H1 (cell line): Measurements from ENCODE around the gene WDR35. TPM values are rescaled to one million over a fixed set of nuclear protein-coding genes. Genes with fewer than 3 reads are reported as not detected.

ENCODE experiments used
- CTCF ChIA-PET: fragments of 300-600 bp; sonication (Branson Sonifier 250); formaldehyde crosslinking; loops from one replicate; lab custom pipeline; 2021; ENCODE audit not compliant: partially characterized antibody; lab: Charles Lee
- POLR2A ChIA-PET: fragments of 300-600 bp; sonication (Branson Sonifier 250); formaldehyde crosslinking; loops from one replicate; lab custom pipeline; 2021; ENCODE audit warnings: inconsistent platforms; ENCODE audit not compliant: partially characterized antibody; lab: Charles Lee
- DNase-seq, 2 experiments: peaks; one replicate each; pipeline versions ENCODE4 v3.0.0 to v3.0.0-alpha.2; 2010 to 2022; ENCODE audit warnings: low spot score in 2 of 2, low read depth in 1 of 2, mixed read lengths in 1 of 2
- FAIRE-seq: peaks from 2 replicates; lab custom pipeline; 2011; peaks lifted over from hg19 to GRCh38; lab: Jason Lieb, UNC
- H2AFZ ChIP-seq: 2 replicates; pipeline ENCODE4 v1.8.1; 2012; ENCODE audit warnings: low read length, inconsistent platforms
- H2AK5ac ChIP-seq: 2 replicates; pipeline ENCODE4 v1.6.1; 2013; ENCODE audit warnings: low read depth, low read length
- H2BK120ac ChIP-seq: replicated peaks from 2 replicates; pipeline ENCODE3; 2013; ENCODE audit warnings: low read depth, low read length, inconsistent platforms
- H2BK12ac ChIP-seq: 2 replicates; pipeline ENCODE4 v1.6.1; 2013; ENCODE audit warnings: low read depth, low read length
- H2BK15ac ChIP-seq: 2 replicates; pipeline ENCODE4 v1.6.1; 2013; ENCODE audit warnings: low read length
- H2BK20ac ChIP-seq: 2 replicates; pipeline ENCODE4 v1.6.1; 2013; ENCODE audit warnings: low read length
- H2BK5ac ChIP-seq: 2 replicates; pipeline ENCODE4 v1.6.1; 2013; ENCODE audit warnings: low read depth, low read length
- H3K14ac ChIP-seq: 2 replicates; pipeline ENCODE4 v1.6.1; 2013; ENCODE audit warnings: inconsistent platforms; ENCODE audit not compliant: insufficient read length
- H3K18ac ChIP-seq: 2 replicates; pipeline ENCODE4 v1.6.1; 2013; ENCODE audit warnings: low read length; ENCODE audit errors: extremely low read depth
- H3K23ac ChIP-seq: 2 replicates; pipeline ENCODE4 v1.6.1; 2013; ENCODE audit warnings: inconsistent platforms; ENCODE audit not compliant: insufficient read length
- H3K23me2 ChIP-seq: 2 replicates; pipeline ENCODE4 v1.6.1; 2013; ENCODE audit warnings: low read depth, low read length
- H3K27ac ChIP-seq: 2 replicates; pipeline ENCODE4 v1.6.1; 2011; ENCODE audit warnings: low read depth, low read length, inconsistent platforms
- H3K27me3 ChIP-seq, 4 experiments: replicated peaks in 1 of 4; 1 replicate in 1 of 4; 2 replicates in 3 of 4; pipeline versions ENCODE4 v1.6.1 to v1.8.1; 2011 to 2013; ENCODE audit warnings: low read length in 3 of 4, mild to moderate bottlenecking in 3 of 4, inconsistent platforms in 2 of 4, mixed read lengths in 2 of 4, moderate library complexity in 1 of 4; ENCODE audit not compliant: control insufficient read depth in 3 of 4, insufficient read depth in 3 of 4; ENCODE audit errors: extremely low read depth in 1 of 4
- H3K36me3 ChIP-seq, 4 experiments: 2 replicates each; pipeline versions ENCODE4 v1.6.1 to v1.8.1; 2011 to 2013; ENCODE audit warnings: mild to moderate bottlenecking in 4 of 4, low read length in 3 of 4, moderate library complexity in 2 of 4, control low read depth in 1 of 4, inconsistent platforms in 1 of 4; ENCODE audit not compliant: insufficient read depth in 4 of 4, control insufficient read depth in 2 of 4
- H3K4ac ChIP-seq: replicated peaks from 2 replicates; pipeline ENCODE3; 2013; ENCODE audit warnings: low read length, low read depth, mixed read lengths, inconsistent platforms; ENCODE audit not compliant: insufficient read length
- H3K4me1 ChIP-seq, 4 experiments: replicated peaks in 1 of 4; 1 replicate in 1 of 4; 2 replicates in 3 of 4; pipeline versions ENCODE4 v1.6.1 to v1.8.1; 2011 to 2013; ENCODE audit warnings: low read length in 3 of 4, inconsistent platforms in 2 of 4, mixed read lengths in 1 of 4; ENCODE audit not compliant: insufficient read depth in 4 of 4, control insufficient read depth in 3 of 4
- H3K4me2 ChIP-seq, 2 experiments: 2 replicates each; pipeline versions ENCODE4 v1.6.1 to v1.8.1; 2011 to 2013; ENCODE audit warnings: low read depth in 2 of 2, low read length in 2 of 2, control low read depth in 1 of 2, inconsistent platforms in 1 of 2, mild to moderate bottlenecking in 1 of 2; ENCODE audit not compliant: insufficient read depth in 1 of 2
- H3K4me3 ChIP-seq, 4 experiments: fragments of 200-600, 300-600 bp in 1 of 4; sonication (generic), shearing (Covaris generic), sonication (Bioruptor Twin) in 1 of 4; 2 replicates each; pipeline versions ENCODE4 v1.5.1 to v1.8.1; 2011 to 2016; ENCODE audit warnings: low read length in 4 of 4, low read depth in 3 of 4, control low read depth in 2 of 4, inconsistent platforms in 2 of 4, mild to moderate bottlenecking in 2 of 4, mixed read lengths in 1 of 4, moderate library complexity in 1 of 4; ENCODE audit not compliant: insufficient read depth in 2 of 4; ENCODE audit errors: extremely low read depth in 1 of 4
- H3K56ac ChIP-seq: replicated peaks from 2 replicates; pipeline ENCODE3; 2013; ENCODE audit warnings: low read depth, mild to moderate bottlenecking, mixed read lengths, low read length, inconsistent platforms; ENCODE audit not compliant: insufficient read length
- H3K79me1 ChIP-seq: 2 replicates; pipeline ENCODE4 v1.6.1; 2013; ENCODE audit warnings: low read depth, low read length, control low read depth
- H3K79me2 ChIP-seq, 2 experiments: 2 replicates each; pipeline versions ENCODE4 v1.6.1 to v1.8.1; 2012 to 2013; ENCODE audit warnings: low read length in 2 of 2, mild to moderate bottlenecking in 2 of 2, inconsistent platforms in 1 of 2; ENCODE audit not compliant: insufficient read depth in 2 of 2, control insufficient read depth in 1 of 2
- H3K9ac ChIP-seq, 4 experiments: replicated peaks in 1 of 4; 1 replicate in 1 of 4; 2 replicates in 3 of 4; pipeline versions ENCODE4 v1.6.1 to v1.8.1; 2011 to 2013; ENCODE audit warnings: low read depth in 3 of 4, low read length in 3 of 4, control low read depth in 2 of 4, mild to moderate bottlenecking in 2 of 4, moderate library complexity in 2 of 4, inconsistent platforms in 1 of 4; ENCODE audit errors: extremely low read depth in 1 of 4
- H3K9me3 ChIP-seq, 2 experiments: 2 replicates each; pipeline versions ENCODE4 v1.6.1 to v1.8.1; 2012 to 2013; ENCODE audit warnings: mild to moderate bottlenecking in 2 of 2, moderate library complexity in 2 of 2, control low read depth in 1 of 2, inconsistent platforms in 1 of 2, low read depth in 1 of 2, low read length in 1 of 2, mixed read lengths in 1 of 2; ENCODE audit not compliant: insufficient read depth in 2 of 2
- H4K20me1 ChIP-seq, 2 experiments: replicated peaks in 1 of 2; 2 replicates each; pipeline versions ENCODE3 to v1.8.1; 2011 to 2013; ENCODE audit warnings: inconsistent platforms in 2 of 2, low read length in 2 of 2, mild to moderate bottlenecking in 1 of 2; ENCODE audit not compliant: insufficient read depth in 2 of 2, control insufficient read depth in 1 of 2
- H4K5ac ChIP-seq: 2 replicates; pipeline ENCODE4 v1.6.1; 2013; ENCODE audit warnings: low read length, low read depth, mixed read lengths, inconsistent platforms; ENCODE audit not compliant: insufficient read length
- H4K8ac ChIP-seq: 2 replicates; pipeline ENCODE4 v1.8.0; 2013; ENCODE audit warnings: mild to moderate bottlenecking, moderate library complexity, low read length, inconsistent platforms; ENCODE audit not compliant: insufficient read depth; ENCODE audit errors: extremely low read depth
- H4K91ac ChIP-seq: replicated peaks from 2 replicates; pipeline ENCODE3; 2013; ENCODE audit warnings: low read length, mixed read lengths, inconsistent platforms; ENCODE audit not compliant: insufficient read length
- ATF2 ChIP-seq: IDR thresholded peaks from 2 replicates; pipeline ENCODE4 v1.6.1; 2012; ENCODE audit warnings: low read length, inconsistent platforms
- KDM5A ChIP-seq: fragments of 200-600 bp; IDR thresholded peaks from 2 replicates; pipeline ENCODE4 v1.7.1; 2012; ENCODE audit warnings: mild to moderate bottlenecking, low read length, inconsistent platforms, mixed read lengths
- MAX ChIP-seq: IDR thresholded peaks from 2 replicates; pipeline ENCODE4 v1.6.1; 2012; ENCODE audit warnings: inconsistent platforms
- RFX5 ChIP-seq: IDR thresholded peaks from 2 replicates; pipeline ENCODE4 v1.6.1; 2011; ENCODE audit warnings: low read depth, low read length, improper control_type of control experiment, borderline replicate concordance
- SAP30 ChIP-seq: fragments of 300-600 bp; sonication (generic); IDR thresholded peaks from 2 replicates; pipeline ENCODE4 v1.7.1; 2012; ENCODE audit warnings: low read length, moderate library complexity, mild to moderate bottlenecking, inconsistent platforms; ENCODE audit not compliant: insufficient read depth, insufficient replicate concordance
- SRF ChIP-seq: IDR thresholded peaks from 2 replicates; pipeline ENCODE4 v1.6.1; 2011; ENCODE audit warnings: mild to moderate bottlenecking, low read depth, low read length, moderate library complexity
- SUZ12 ChIP-seq: fragments of 200-600 bp; sonication (generic); IDR thresholded peaks from 2 replicates; pipeline ENCODE4 v1.6.1; 2012; ENCODE audit warnings: mild to moderate bottlenecking, inconsistent platforms, low read length, moderate library complexity, mixed read lengths
- TEAD4 ChIP-seq: IDR thresholded peaks from 2 replicates; pipeline ENCODE4 v1.6.1; 2012; ENCODE audit warnings: low read depth, low read length, inconsistent platforms, mixed read lengths
- USF2 ChIP-seq: IDR thresholded peaks from 2 replicates; pipeline ENCODE4 v1.6.1; 2011; ENCODE audit warnings: low read length, improper control_type of control experiment
- YY1 ChIP-seq: IDR thresholded peaks from 2 replicates; pipeline ENCODE4 v1.6.1; 2011; ENCODE audit warnings: low read depth, mild to moderate bottlenecking, low read length
- polyA plus RNA-seq, 7 experiments: library from polyadenylated mRNA; depleted of rRNA in 3 of 7; stranded (reverse) in 5 of 7; unstranded in 2 of 7; fragments of >200 nt in 5 of 7; fragments of 200-250 nt in 2 of 7; gene quantifications; 1 replicate in 5 of 7; 2 replicates in 1 of 7; 4 replicates in 1 of 7; pipeline versions ENCODE4 v1.2.1 to v1.2.3, GENCODE V29; 2011 to 2013; ENCODE audit warnings: missing spikeins in 2 of 7, mixed read lengths in 2 of 7
- total RNA-seq: library from RNA; stranded (reverse); fragmentation: NEBNext Ultra II Directional; extraction: Animal tissue kit (Norgen Biotek cat#: 25700); gene quantifications from 2 replicates; pipeline ENCODE4 v1.2.1, GENCODE V29; 2021

The WDR35 gene
- total and polyA plus RNA-seq, 2 of the 8 experiments (the other 6 are each of a cell fraction or from before 2014, with no cell fraction given): 9.0 to 25.5 TPM

GRCh38 chr2:19949071-19949470 lies 40.8 kb downstream of the WDR35 start:
- Histone ChIP-seq H3K4me3 (no peak overlapping the region), H3K79me1 (no peaks in the 10 kb centered on the region), H3K4me2 (no peak overlapping the region), H2BK12ac (no peak overlapping the region), H2BK20ac (no peak overlapping the region), H3K4me1 (peaks cover 0 to 4% (median 2%) of the 10 kb centered on the region in 4 experiments; a peak in 4 of 7 replicates)
- TF ChIP-seq YY1 (no peak), SRF (no peak), RFX5 (no peak), TEAD4 (no peak), ATF2 (no peak), SUZ12 (no peak), MAX (no peak), SAP30 (no peak), USF2 (no peak), KDM5A (no peak)
- TF ChIP-seq, all 59 proteins: peak for 0
- DNase-seq: no peak
- Histone ChIP-seq H3K79me2 (no peaks in the 10 kb centered on the region), H3K27ac (no peak overlapping the region), H4K91ac (no peak overlapping the region), H2AFZ (no peak overlapping the region), H3K23me2 (no peaks in the 10 kb centered on the region), H3K23ac (no peak overlapping the region), H2AK5ac (no peak overlapping the region), H4K20me1 (no peaks in the 10 kb centered on the region), H2BK120ac (no peak overlapping the region), H3K9ac (no peak overlapping the region), H2BK15ac (no peak overlapping the region), H3K4ac (no peak overlapping the region), H3K36me3 (peaks cover 0 to 20% (median 1%) of the 10 kb centered on the region in 4 experiments; a peak in 5 of 8 replicates), H4K8ac (no peak overlapping the region), H3K27me3 (no peaks in the 10 kb centered on the region), H3K9me3 (no peaks in the 10 kb centered on the region), H3K56ac (no peak overlapping the region), H3K14ac (no peak overlapping the region), H4K5ac (no peak overlapping the region), H2BK5ac (no peak overlapping the region), H3K18ac (no peak overlapping the region)
- FAIRE-seq: no peak
- ChIA-PET CTCF (interaction anchor here (0.6 to 1.1 kb wide), 4 partner anchors 10 to 294 kb away, joined by 3 to 7 read pairs (median 3); no protein-coding TSS in a partner anchor), POLR2A (interaction anchor here (0.6 kb wide), 1 partner anchor 200 kb away, joined by 3 read pairs; no protein-coding TSS in a partner anchor)
